ENCODE data around the gene MCC.

DNA sequence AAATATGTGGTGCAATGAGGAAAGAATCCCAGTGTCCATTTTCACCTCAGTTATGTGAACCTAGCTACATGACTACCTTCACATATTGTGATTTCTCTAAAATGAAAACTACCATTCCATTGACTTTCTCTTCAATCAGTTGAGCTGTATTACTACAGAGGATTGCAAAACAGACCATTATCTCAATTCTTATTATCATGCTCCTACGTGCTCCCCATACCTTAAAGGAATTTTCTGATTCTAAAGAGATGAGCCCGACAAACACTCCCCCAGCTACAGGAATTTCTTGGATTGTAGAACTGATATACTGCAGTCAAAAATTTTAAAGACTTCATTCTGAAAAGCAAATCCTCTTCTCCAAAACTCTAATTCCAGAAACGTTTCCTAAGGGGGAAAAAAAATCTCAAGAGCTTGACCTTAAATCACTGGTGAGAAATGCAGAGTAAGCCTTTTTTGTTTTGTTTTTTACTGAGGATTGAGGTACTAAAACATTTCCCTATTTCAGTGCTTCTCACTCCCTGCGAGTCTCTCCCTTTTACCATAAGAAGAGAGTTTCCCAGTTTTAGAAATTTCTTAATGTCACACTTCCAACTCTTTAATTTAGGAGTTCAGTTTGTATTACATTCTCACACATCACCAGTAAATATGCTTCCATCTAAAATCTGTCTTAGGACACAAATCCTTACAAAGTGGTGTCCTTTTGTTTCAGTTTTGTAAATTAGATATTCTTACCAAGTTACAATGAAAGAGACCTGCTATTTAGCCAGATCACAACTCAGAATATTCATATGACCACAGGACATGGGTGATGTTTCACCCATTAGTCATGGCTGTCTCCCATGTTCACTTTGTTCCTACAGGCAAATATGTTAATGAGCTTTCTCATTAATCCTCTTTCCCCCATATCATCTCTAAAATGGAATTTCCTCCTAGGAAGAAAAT is 257.3 kb downstream of the MCC start:
- TF ChIP-seq, protein P1, sequence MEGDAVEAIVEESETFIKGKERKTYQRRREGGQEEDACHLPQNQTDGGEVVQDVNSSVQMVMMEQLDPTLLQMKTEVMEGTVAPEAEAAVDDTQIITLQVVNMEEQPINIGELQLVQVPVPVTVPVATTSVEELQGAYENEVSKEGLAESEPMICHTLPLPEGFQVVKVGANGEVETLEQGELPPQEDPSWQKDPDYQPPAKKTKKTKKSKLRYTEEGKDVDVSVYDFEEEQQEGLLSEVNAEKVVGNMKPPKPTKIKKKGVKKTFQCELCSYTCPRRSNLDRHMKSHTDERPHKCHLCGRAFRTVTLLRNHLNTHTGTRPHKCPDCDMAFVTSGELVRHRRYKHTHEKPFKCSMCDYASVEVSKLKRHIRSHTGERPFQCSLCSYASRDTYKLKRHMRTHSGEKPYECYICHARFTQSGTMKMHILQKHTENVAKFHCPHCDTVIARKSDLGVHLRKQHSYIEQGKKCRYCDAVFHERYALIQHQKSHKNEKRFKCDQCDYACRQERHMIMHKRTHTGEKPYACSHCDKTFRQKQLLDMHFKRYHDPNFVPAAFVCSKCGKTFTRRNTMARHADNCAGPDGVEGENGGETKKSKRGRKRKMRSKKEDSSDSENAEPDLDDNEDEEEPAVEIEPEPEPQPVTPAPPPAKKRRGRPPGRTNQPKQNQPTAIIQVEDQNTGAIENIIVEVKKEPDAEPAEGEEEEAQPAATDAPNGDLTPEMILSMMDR (IDR thresholded peaks at IDR 0.05; ENCODE audit: insufficient read depth, low read length): no peak
- TF ChIP-seq, protein P2, sequence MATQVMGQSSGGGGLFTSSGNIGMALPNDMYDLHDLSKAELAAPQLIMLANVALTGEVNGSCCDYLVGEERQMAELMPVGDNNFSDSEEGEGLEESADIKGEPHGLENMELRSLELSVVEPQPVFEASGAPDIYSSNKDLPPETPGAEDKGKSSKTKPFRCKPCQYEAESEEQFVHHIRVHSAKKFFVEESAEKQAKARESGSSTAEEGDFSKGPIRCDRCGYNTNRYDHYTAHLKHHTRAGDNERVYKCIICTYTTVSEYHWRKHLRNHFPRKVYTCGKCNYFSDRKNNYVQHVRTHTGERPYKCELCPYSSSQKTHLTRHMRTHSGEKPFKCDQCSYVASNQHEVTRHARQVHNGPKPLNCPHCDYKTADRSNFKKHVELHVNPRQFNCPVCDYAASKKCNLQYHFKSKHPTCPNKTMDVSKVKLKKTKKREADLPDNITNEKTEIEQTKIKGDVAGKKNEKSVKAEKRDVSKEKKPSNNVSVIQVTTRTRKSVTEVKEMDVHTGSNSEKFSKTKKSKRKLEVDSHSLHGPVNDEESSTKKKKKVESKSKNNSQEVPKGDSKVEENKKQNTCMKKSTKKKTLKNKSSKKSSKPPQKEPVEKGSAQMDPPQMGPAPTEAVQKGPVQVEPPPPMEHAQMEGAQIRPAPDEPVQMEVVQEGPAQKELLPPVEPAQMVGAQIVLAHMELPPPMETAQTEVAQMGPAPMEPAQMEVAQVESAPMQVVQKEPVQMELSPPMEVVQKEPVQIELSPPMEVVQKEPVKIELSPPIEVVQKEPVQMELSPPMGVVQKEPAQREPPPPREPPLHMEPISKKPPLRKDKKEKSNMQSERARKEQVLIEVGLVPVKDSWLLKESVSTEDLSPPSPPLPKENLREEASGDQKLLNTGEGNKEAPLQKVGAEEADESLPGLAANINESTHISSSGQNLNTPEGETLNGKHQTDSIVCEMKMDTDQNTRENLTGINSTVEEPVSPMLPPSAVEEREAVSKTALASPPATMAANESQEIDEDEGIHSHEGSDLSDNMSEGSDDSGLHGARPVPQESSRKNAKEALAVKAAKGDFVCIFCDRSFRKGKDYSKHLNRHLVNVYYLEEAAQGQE (IDR thresholded peaks at IDR 0.05; ENCODE audit: insufficient replicate concordance, low read depth): no peak
- TF ChIP-seq POLR2AphosphoS5 (IDR thresholded peaks at IDR 0.05; ENCODE audit: low read depth): no peak
- no peak for TF ChIP-seq SPI1 (IDR thresholded peaks at IDR 0.05; ENCODE audit: borderline replicate concordance, low read depth)
- no peak for TF ChIP-seq GABPA (IDR thresholded peaks at IDR 0.05; ENCODE audit: low read depth)
